Psoas muscle (tissue), 8 donors: ENCODE measurements around the gene PDE8B. TPM values are rescaled to one million over a fixed set of nuclear protein-coding genes. Genes with fewer than 3 reads are reported as not detected.

ENCODE experiments used
- ATAC-seq, 4 donors: fragments of 200-7000 bp; cut with Tn5 transposase; one replicate each; pipeline ENCODE4 v1.9.1; 2020; ENCODE audit warnings: moderate library complexity in 3 of 4, mild to moderate bottlenecking in 2 of 4
- DNase-seq, 2 donors: peaks; one replicate each; pipeline ENCODE4 v3.0.0-alpha.2; 2020
- H3K27ac ChIP-seq: fragments of 200-600 bp; one replicate; pipeline ENCODE4 v1.8.0; 2022
- H3K27me3 ChIP-seq, 3 donors: fragments of 200-600 bp in 1 of 3; one replicate each; pipeline versions ENCODE4 v1.6.1 to v1.8.0; 2013 to 2022; ENCODE audit warnings: low read length in 2 of 3, mild to moderate bottlenecking in 2 of 3, moderate library complexity in 1 of 3; ENCODE audit not compliant: insufficient read depth in 3 of 3
- H3K36me3 ChIP-seq, 2 donors: fragments of 200-600 bp in 1 of 2; one replicate each; pipeline versions ENCODE4 v1.6.1 to v1.8.0; 2013 to 2022; ENCODE audit warnings: low read depth in 1 of 2, mild to moderate bottlenecking in 1 of 2, moderate library complexity in 1 of 2; ENCODE audit not compliant: insufficient read depth in 1 of 2
- H3K4me1 ChIP-seq: fragments of 200-600 bp; one replicate; pipeline ENCODE4 v1.8.0; 2022
- H3K4me3 ChIP-seq: fragments of 200-600 bp; one replicate; pipeline ENCODE4 v1.8.0; 2022; ENCODE audit warnings: mild to moderate bottlenecking
- H3K9me3 ChIP-seq: fragments of 200-600 bp; one replicate; pipeline ENCODE4 v1.8.0; 2022
- WGBS, 3 donors: extraction: QIAGEN DNeasy Blood & Tissue Kit; methylation state at CpG; one replicate each; pipeline versions ENCODE4 v1.1.6 to v1.1.7; 2013; 5-methylcytosine and 5-hydroxymethylcytosine counted together
- intact Hi-C, 2 donors: fragments of 100-400 bp; cut with DNase I; formaldehyde crosslinking; loops; one replicate each; pipeline versions ENCODE4 v1.11.0 to v1.14.2; 2022
- polyA plus RNA-seq, 3 donors: library from polyadenylated mRNA; stranded (reverse); fragments of 200-250 nt; gene quantifications; one replicate each; pipeline ENCODE4 v1.2.3, GENCODE V29; 2013
- total RNA-seq, 4 donors: library from RNA; stranded (reverse); fragmentation: NEBNext Ultra II Directional in 2 of 4; extraction: Animal tissue kit (Norgen Biotek cat#: 25700) in 2 of 4; gene quantifications; one replicate each; pipeline versions ENCODE4 v1.2.1 to v1.2.4, GENCODE V29; 2021 to 2023
- TF ChIP-seq, protein P1 (sequence below): fragments of 200-600 bp; IDR thresholded peaks from one replicate; pipeline ENCODE4 v1.8.0; 2022; ENCODE audit warnings: antibody characterized with exemption
- donor health status: healthy with polysubstance abuse.
- donor health status: DM: no; HTN: no; CAD: no; lungs with moderate emphysema.
- donor health status: Bipolar disorder and iron deficiency.
- donor health status: healthy.
- donor health status: DM: yes; HTN: yes; CAD: no.
- donor health status: DM: no; HTN: no; CAD: no.
- donor health status: DM: no; HTN: no; CAD: no.
- donor health status: DM: yes; HTN: yes; CAD: no.

The PDE8B gene
- total and polyA plus RNA-seq, 7 donors: 0.12 to 2.9 (median 0.46) TPM

- Histone ChIP-seq H3K9me3 (no peaks in the 10 kb centered on the region), H3K27me3 (peaks cover 6 to 47% (median 11%) of the 10 kb centered on the region in 3 donors), H3K27ac (no peak overlapping the region), H3K36me3 (no peaks in the 10 kb centered on the region), H3K4me1 (no peaks in the 10 kb centered on the region), H3K4me3 (no peak overlapping the region)
- DNase-seq (no peak), ATAC-seq (no peak)
- intact Hi-C loops: no loop called here
- TF ChIP-seq, protein P1, sequence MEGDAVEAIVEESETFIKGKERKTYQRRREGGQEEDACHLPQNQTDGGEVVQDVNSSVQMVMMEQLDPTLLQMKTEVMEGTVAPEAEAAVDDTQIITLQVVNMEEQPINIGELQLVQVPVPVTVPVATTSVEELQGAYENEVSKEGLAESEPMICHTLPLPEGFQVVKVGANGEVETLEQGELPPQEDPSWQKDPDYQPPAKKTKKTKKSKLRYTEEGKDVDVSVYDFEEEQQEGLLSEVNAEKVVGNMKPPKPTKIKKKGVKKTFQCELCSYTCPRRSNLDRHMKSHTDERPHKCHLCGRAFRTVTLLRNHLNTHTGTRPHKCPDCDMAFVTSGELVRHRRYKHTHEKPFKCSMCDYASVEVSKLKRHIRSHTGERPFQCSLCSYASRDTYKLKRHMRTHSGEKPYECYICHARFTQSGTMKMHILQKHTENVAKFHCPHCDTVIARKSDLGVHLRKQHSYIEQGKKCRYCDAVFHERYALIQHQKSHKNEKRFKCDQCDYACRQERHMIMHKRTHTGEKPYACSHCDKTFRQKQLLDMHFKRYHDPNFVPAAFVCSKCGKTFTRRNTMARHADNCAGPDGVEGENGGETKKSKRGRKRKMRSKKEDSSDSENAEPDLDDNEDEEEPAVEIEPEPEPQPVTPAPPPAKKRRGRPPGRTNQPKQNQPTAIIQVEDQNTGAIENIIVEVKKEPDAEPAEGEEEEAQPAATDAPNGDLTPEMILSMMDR: no peak
- 67 to 92% (median 82%) methylated on average over 1 of the region's 1 CpG for WGBS, 3 donors
These were observed 1.8 kb upstream of the PDE8B start for GRCh38 chr5:77208507-77209163.

GRCh38 chr5:77209495-77210090 is 887 bp upstream of the PDE8B start:
- H3K27me3 ChIP-seq: peaks cover 6 to 56% (median 11%) of the 10 kb centered on the region in 3 donors
- TF ChIP-seq, protein P1: no peak
- no peak for ATAC-seq

DNA sequence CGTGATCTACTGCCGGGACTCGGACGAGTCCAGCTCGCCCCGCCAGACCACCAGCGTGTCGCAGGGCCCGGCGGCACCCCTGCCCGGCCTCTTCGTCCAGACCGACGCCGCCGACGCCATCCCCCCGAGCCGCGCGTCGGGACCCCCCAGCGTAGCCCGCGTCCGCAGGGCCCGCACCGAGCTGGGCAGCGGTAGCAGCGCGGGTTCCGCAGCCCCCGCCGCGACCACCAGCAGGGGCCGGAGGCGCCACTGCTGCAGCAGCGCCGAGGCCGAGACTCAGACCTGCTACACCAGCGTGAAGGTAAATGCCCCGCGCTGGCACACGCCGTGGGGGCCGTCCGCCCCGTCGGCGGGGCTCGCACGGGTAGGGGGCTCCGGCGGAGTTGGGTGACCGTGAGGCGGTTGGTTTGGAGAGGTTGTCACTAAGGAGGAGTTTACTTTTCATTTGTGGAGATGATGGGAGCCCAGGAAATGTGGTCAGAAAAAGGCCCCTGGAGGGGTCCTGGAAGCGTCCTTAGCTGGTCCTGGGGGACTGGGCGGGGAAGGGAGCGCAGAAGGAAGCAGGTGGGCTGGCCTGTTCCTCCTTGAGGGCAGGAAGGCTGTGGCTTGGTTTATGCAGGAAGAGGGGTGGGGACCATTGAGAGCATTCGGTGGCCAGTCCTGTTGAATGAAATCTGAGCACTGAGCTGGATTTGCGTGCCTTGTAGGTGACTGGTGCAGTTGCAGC is 647 bp downstream of the PDE8B start:
- TF ChIP-seq, protein P1: no peak
- no peak overlapping the region for H3K27ac ChIP-seq
- no peaks in the 10 kb centered on the region for H3K4me1 ChIP-seq
- H3K27me3 ChIP-seq: peaks cover 6 to 63% (median 11%) of the 10 kb centered on the region in 3 donors
- 1 to 3% (median 2%) methylated on average over 45 to 61 of the region's 61 CpGs for WGBS, 3 donors
- ATAC-seq (peak in 2 of 4 donors; percentile 23 to 61), DNase-seq (no peak)
- peak overlapping the region; percentile 57 for H3K4me3 ChIP-seq
- no peaks in the 10 kb centered on the region for H3K9me3 ChIP-seq
- intact Hi-C loops: no loop called here
- no peaks in the 10 kb centered on the region for H3K36me3 ChIP-seq

More at GRCh38 chr5:77209495-77210090, 887 bp upstream of the PDE8B start:
- intact Hi-C loops: no loop called here
- Histone ChIP-seq H3K4me3 (peak overlapping the region; percentile 57), H3K9me3 (no peaks in the 10 kb centered on the region), H3K27ac (no peak overlapping the region), H3K36me3 (no peaks in the 10 kb centered on the region), H3K4me1 (no peaks in the 10 kb centered on the region)
- 66 to 69% (median 67%) methylated on average over 14 of the region's 14 CpGs for WGBS, 3 donors
- no peak for DNase-seq

GRCh38 chr5:77211691-77212047 is 1.2 kb downstream of the PDE8B start:
- no peak overlapping the region for H3K27ac ChIP-seq
- no peaks in the 10 kb centered on the region for H3K36me3 ChIP-seq
- H3K9me3 ChIP-seq: no peaks in the 10 kb centered on the region
- TF ChIP-seq, protein P1: no peak
- no peaks in the 10 kb centered on the region for H3K4me1 ChIP-seq
- DNase-seq (no peak), ATAC-seq (no peak)
- H3K27me3 ChIP-seq: peaks cover 6 to 68% (median 11%) of the 10 kb centered on the region in 3 donors
- H3K4me3 ChIP-seq: peak overlapping the region; percentile 57
- intact Hi-C loops: no loop called here
- WGBS, 3 donors: 19 to 22% (median 21%) methylated on average over 10 of the region's 10 CpGs
